ENCODE measurements around the gene CDS1.
"Not testable (repeated sequence)": the region's sequence is repeated elsewhere in the genome, so short reads cannot be mapped to it uniquely, and the experiment has no call there.

CDS1 gene

DNA sequence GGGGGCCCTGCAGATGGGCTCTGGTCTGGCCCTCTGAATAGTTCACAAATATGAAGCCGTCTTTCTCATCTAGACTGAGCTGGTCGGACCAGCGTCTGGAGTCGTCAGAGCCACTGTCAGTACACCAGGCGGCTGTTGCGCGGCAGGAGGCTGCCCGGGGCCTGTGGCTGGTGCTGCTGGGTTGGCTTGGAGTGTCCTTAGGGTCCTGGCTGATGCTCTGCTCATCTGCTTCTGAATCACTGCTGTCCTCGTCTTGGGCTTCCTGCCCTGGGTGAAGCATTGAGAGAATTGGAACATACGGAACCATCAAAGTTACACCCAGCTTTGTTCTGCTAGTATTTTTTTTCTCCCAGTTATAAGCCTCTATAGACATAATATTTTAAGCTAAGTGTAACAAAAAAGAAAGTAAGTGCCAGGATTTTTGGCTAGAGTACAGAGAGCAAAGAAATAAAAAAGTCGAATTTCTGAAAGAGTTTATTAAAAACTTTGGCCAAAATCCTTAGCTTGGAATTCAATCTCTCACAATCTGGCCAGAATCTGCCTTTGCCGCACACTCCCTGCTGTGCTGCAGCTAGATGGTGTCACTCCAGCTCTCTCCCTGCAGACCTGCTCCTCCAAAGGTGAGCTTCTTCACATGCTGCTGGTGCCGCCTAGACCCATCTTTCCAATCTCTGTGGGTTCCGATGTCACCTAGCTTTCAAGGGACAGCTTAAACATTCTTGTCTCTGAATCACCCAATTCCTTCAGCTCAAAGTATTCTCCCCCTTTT lies 96.2 kb downstream of the CDS1 start:
- TF ChIP-seq POLR2A (IDR thresholded peaks at IDR 0.05; ENCODE audit: extremely low read depth, insufficient read length), result no peak
- TF ChIP-seq, protein P1, sequence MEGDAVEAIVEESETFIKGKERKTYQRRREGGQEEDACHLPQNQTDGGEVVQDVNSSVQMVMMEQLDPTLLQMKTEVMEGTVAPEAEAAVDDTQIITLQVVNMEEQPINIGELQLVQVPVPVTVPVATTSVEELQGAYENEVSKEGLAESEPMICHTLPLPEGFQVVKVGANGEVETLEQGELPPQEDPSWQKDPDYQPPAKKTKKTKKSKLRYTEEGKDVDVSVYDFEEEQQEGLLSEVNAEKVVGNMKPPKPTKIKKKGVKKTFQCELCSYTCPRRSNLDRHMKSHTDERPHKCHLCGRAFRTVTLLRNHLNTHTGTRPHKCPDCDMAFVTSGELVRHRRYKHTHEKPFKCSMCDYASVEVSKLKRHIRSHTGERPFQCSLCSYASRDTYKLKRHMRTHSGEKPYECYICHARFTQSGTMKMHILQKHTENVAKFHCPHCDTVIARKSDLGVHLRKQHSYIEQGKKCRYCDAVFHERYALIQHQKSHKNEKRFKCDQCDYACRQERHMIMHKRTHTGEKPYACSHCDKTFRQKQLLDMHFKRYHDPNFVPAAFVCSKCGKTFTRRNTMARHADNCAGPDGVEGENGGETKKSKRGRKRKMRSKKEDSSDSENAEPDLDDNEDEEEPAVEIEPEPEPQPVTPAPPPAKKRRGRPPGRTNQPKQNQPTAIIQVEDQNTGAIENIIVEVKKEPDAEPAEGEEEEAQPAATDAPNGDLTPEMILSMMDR (IDR thresholded peaks at IDR 0.05; ENCODE audit: low read depth, low read length), result no peak
- no peak for TF ChIP-seq MYC (IDR thresholded peaks at IDR 0.05; ENCODE audit: low read depth, low read length)
- no peak for TF ChIP-seq MAX (IDR thresholded peaks at IDR 0.05; ENCODE audit: low read depth, low read length)
- DNase-seq (ENCODE audit: low read depth), result no peak
- no peak overlapping the region for H3K4me3 ChIP-seq (ENCODE audit: low read depth, low read length)

DNA sequence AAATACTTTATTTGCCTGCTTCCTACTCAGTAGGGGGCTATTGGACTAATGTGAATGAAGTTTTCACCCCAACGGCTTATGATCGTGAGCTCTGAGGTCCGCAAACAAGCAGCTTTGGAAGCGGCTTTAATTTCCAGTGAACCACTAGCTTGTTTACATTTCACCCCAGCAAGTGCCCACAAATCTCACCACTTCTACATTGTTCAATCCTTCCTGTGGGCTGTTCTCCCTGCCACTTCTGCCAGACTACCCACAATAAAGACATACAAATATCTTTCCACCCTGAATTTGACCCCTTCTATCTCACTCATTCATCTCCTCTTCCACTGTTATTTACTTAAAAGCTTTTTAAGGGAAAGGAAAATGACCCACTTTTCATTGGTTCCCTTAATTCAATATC lies 98.0 kb downstream of the CDS1 start:
- TF ChIP-seq POLR2A (IDR thresholded peaks at IDR 0.05; ENCODE audit: extremely low read depth, insufficient read length) (no peak), MAX (IDR thresholded peaks at IDR 0.05; ENCODE audit: low read depth, low read length) (no peak), MYC (IDR thresholded peaks at IDR 0.05; ENCODE audit: low read depth, low read length) (no peak)
- TF ChIP-seq, protein P1 (IDR thresholded peaks at IDR 0.05; ENCODE audit: low read depth, low read length), result no peak
- DNase-seq (ENCODE audit: low read depth), result no peak
- H3K4me3 ChIP-seq (ENCODE audit: low read depth, low read length), result no peak overlapping the region

DNA sequence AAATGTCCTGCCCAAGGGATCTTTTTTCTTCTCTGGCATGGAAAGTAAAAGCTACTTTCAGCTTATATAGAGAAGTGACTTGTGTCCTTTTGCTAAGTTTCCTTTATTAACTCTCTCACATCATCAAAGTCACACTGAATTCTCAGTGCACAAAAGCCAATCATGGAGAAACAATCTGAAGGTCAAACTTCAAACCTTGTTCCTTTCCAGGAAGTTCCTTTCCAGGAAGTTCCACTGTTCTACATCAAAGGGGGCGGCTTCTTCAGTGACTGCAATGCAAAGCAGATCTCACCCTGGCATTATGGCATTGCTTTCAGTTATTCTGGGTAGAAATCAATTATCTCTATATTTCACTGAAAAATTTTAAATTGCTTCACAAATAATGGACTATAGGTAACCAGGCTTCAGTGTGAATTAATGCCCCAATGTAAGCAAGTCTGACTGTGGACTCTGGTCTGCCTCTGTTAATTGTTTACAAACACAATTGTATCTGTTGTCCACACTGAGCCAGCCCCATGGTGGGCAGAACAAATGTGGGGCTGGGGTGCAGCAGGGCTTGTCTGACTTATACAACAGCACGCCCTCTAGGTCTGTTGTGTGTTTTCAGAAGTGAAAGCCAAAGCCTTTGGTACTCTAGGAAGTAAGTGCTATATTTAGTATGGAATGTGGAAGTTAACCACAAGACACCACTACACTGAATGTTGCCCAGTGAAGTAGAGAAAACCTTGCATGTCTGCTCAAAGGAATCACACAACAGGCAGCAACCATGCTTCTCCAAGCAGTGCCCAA lies 98.8 kb downstream of the CDS1 start:
- H3K4me3 ChIP-seq (ENCODE audit: low read depth, low read length), result no peak overlapping the region
- TF ChIP-seq, protein P1 (IDR thresholded peaks at IDR 0.05; ENCODE audit: low read depth, low read length), result no peak
- no peak for TF ChIP-seq POLR2A (IDR thresholded peaks at IDR 0.05; ENCODE audit: extremely low read depth, insufficient read length)
- no peak for TF ChIP-seq MYC (IDR thresholded peaks at IDR 0.05; ENCODE audit: low read depth, low read length)
- TF ChIP-seq MAX (IDR thresholded peaks at IDR 0.05; ENCODE audit: low read depth, low read length), result no peak
- peak; percentile 48 for DNase-seq (ENCODE audit: low read depth)

- H3K4me3 ChIP-seq (ENCODE audit: low read depth, low read length); DNase-seq (ENCODE audit: low read depth): not testable (repeated sequence)
These were observed 99.7 kb downstream of the CDS1 start for GRCh38 chr4:84682661-84683060.

DNA sequence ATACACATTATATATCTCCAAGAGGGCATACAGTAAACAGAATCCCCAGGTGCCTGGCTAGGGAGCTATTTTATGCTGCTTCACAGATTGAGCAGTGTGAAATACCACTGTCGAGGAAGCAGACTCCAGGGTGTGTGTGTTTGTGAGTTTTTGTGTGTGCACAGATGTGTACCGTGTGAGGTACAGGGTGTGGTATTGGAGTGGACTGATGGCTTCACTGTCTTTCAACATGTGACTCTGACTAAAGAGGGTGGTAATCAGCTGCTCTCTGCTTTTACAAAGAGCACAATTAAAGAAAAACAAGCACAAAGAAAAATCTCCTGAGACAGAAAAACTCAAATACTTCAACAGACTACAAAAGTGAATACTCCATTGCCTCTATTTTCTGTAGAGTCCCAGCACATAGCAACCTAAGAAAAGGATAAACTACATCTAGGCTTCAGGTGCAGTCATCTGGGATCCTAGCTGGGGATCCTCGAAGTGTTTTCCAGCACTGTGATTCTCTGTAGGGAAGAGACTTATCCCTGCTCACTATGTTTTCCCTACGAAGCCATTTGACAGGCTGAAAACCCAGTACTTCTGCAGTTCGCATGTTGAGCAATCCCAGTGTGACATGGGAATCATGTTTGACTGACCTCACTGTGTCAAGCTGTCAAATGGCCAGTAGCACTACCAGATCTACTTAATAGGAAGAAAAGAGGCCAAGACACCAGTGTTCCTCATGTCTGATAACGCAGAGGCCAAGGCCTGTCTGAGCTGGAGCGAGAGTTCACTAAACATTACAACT lies 100.3 kb downstream of the CDS1 start:
- TF ChIP-seq, protein P1 (IDR thresholded peaks at IDR 0.05; ENCODE audit: low read depth, low read length), result no peak
- no peak for TF ChIP-seq MAX (IDR thresholded peaks at IDR 0.05; ENCODE audit: low read depth, low read length)
- no peak for TF ChIP-seq MYC (IDR thresholded peaks at IDR 0.05; ENCODE audit: low read depth, low read length)
- no peak for TF ChIP-seq POLR2A (IDR thresholded peaks at IDR 0.05; ENCODE audit: extremely low read depth, insufficient read length)

DNA sequence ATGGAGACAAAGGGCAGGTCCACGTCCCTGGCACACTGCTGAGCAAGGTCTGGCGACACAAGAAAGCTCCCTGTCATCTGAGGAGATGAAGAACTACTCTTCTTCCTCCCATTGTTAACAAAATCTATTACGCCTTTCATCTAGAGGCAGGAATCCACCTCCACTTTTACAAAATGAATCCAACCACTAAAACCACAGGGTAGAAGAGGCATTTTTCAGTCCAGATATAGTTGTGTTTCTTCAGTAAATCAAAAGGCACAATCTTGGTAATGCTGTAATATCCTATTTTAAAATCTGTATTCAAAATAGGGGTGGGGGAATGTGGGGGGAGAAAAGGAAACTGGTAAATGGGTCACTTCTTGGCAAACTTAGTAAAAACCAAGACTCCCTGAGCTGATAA lies 101.4 kb downstream of the CDS1 start:
- H3K4me3 ChIP-seq (ENCODE audit: low read depth, low read length), result no peak overlapping the region
- peak; percentile 4 for DNase-seq (ENCODE audit: low read depth)
- TF ChIP-seq POLR2A (IDR thresholded peaks at IDR 0.05; ENCODE audit: extremely low read depth, insufficient read length) (no peak), MYC (IDR thresholded peaks at IDR 0.05; ENCODE audit: low read depth, low read length) (no peak), MAX (IDR thresholded peaks at IDR 0.05; ENCODE audit: low read depth, low read length) (no peak)
- TF ChIP-seq, protein P1 (IDR thresholded peaks at IDR 0.05; ENCODE audit: low read depth, low read length), result no peak

More for the DNA sequence above, 100.3 kb downstream of the CDS1 start:
- H3K4me3 ChIP-seq (ENCODE audit: low read depth, low read length), result no peak overlapping the region
- peak; percentile 4 for DNase-seq (ENCODE audit: low read depth)

Measured in NB4 (cell line).